Peyer's patch (tissue), 4 donors: ENCODE data around the gene FGF19.

Experiments used
- CTCF ChIP-seq, 6 experiments: fragments of 450-650 bp in 4 of 6; fragments of 200-600 bp in 2 of 6; sonication (generic) in 1 of 6; IDR thresholded peaks; one replicate each; pipeline ENCODE4 v1.5.1; 2017 to 2019; ENCODE audit warnings: antibody characterized with exemption in 6 of 6, mild to moderate bottlenecking in 3 of 6, moderate library complexity in 1 of 6
- POLR2A ChIP-seq, 2 donors: fragments of 450-650 bp; IDR thresholded peaks; one replicate each; pipeline ENCODE4 v1.5.1; 2017; ENCODE audit warnings: antibody characterized with exemption in 2 of 2, mild to moderate bottlenecking in 2 of 2, moderate library complexity in 2 of 2

GRCh38 chr11:69695581-69695980 is 8.2 kb downstream of the FGF19 start:
- no peak for TF ChIP-seq CTCF (IDR thresholded peaks at IDR 0.05)
- no peak for TF ChIP-seq POLR2A (IDR thresholded peaks at IDR 0.05)
